Heart left ventricle (tissue), 16 donors: ENCODE data around the gene CIAO3. TPM values are rescaled to one million over a fixed set of nuclear protein-coding genes. Genes with fewer than 3 reads are reported as not detected.
"Not testable (repeated sequence)": the region's sequence is repeated elsewhere in the genome, so short reads cannot be mapped to it uniquely, and the experiment has no call there.

Source experiments
- ATAC-seq, 4 donors: fragments of 200-7000 bp; cut with Tn5 transposase; one replicate each; pipeline ENCODE4 v1.9.1; 2020 to 2022; ENCODE audit warnings: moderate library complexity in 4 of 4, mild to moderate bottlenecking in 3 of 4, moderate number of reproducible peaks in 1 of 4
- DNase-seq, 5 donors: peaks; one replicate each; pipeline ENCODE4 v3.0.0-alpha.2; 2020
- H3K27ac ChIP-seq, 12 donors: fragments of 200-600 bp; sonication (generic) in 4 of 12; one replicate each; pipeline versions ENCODE4 v1.5.0 to v1.8.0; 2016 to 2022; ENCODE audit warnings: mild to moderate bottlenecking in 2 of 12
- H3K27me3 ChIP-seq, 9 donors: fragments of 200-600 bp; sonication (generic) in 2 of 9; one replicate each; pipeline versions ENCODE4 v1.5.1 to v1.8.0; 2016 to 2022; ENCODE audit warnings: mild to moderate bottlenecking in 3 of 9
- H3K36me3 ChIP-seq, 9 donors: fragments of 200-600 bp; sonication (generic) in 2 of 9; one replicate each; pipeline versions ENCODE4 v1.5.0 to v1.8.0; 2018 to 2022; ENCODE audit warnings: mild to moderate bottlenecking in 2 of 9
- H3K4me1 ChIP-seq, 12 donors: fragments of 200-600 bp; sonication (generic) in 4 of 12; one replicate each; pipeline versions ENCODE4 v1.5.0 to v1.8.0; 2016 to 2022; ENCODE audit warnings: mild to moderate bottlenecking in 3 of 12
- H3K4me3 ChIP-seq, 12 donors: fragments of 200-600 bp; sonication (generic) in 4 of 12; one replicate each; pipeline versions ENCODE4 v1.5.0 to v1.8.0; 2017 to 2022; ENCODE audit warnings: mild to moderate bottlenecking in 9 of 12, moderate library complexity in 4 of 12
- H3K9me3 ChIP-seq, 12 donors: fragments of 200-600 bp; sonication (generic) in 4 of 12; one replicate each; pipeline versions ENCODE4 v1.5.0 to v1.8.0; 2016 to 2022; ENCODE audit warnings: mild to moderate bottlenecking in 1 of 12
- POLR2A ChIP-seq, 2 donors: fragments of 450-650 bp; IDR thresholded peaks; one replicate each; pipeline ENCODE4 v1.6.1; 2017; ENCODE audit warnings: antibody characterized with exemption in 2 of 2, mild to moderate bottlenecking in 2 of 2, moderate library complexity in 2 of 2
- WGBS, 4 donors: extraction: QIAGEN DNeasy Blood & Tissue Kit in 2 of 4; methylation state at CpG; one replicate each; pipeline versions ENCODE4 v1.1.5 to v1.1.7; 2013 to 2018; 5-methylcytosine and 5-hydroxymethylcytosine counted together
- intact Hi-C, 10 donors: fragments of 100-400 bp; cut with DNase I; formaldehyde crosslinking; loops; one replicate each; pipeline versions ENCODE4 v1.11.1 to v1.14.2; 2022
- polyA plus RNA-seq, 2 donors: library from polyadenylated mRNA; stranded (reverse); fragments of 200-250 nt; gene quantifications; one replicate each; pipeline ENCODE4 v1.2.3, GENCODE V29; 2013
- total RNA-seq, 9 donors: library from RNA; depleted of rRNA in 2 of 9; stranded (reverse); fragments of >200 nt in 2 of 9; fragmentation: NEBNext Ultra II Directional in 3 of 9; extraction: Animal tissue kit (Norgen Biotek cat#: 25700) in 3 of 9; gene quantifications; one replicate each; pipeline versions ENCODE4 v1.1.0 to v1.2.4, GENCODE V29; 2016 to 2023
- TF ChIP-seq, protein P1 (sequence below), 12 donors: fragments of 200-600 bp; sonication (generic) in 4 of 12; IDR thresholded peaks; one replicate each; pipeline versions ENCODE4 v1.5.0 to v1.8.0; 2018 to 2022; ENCODE audit warnings: antibody characterized with exemption in 12 of 12, mild to moderate bottlenecking in 5 of 12
- donor health status: ischemic (EF 13 %, LVEDD 7.1; RV severe dilation, severe dysfunction).
- donor health status: healthy with polysubstance abuse.
- donor health status: DM: no; HTN: yes; CAD: no.
- donor health status: DM: no; HTN: no; CAD: no.
- donor health status: ischemic (EF 25% LVEDD 6.9; RV normal size, moderate dysfunction).
- donor health status: ischemic (EF 25% LVEDD 5.7; RV mildly dilated, moderate dysfunction).
- donor health status: healthy.
- donor health status: DM: yes; HTN: yes; CAD: no.
- donor health status: ischemic (EF 35%, LVEDD 5.7; RV mildly dilated, moderate dysfunction).
- donor health status: nonischemic (EF 11% LVEDD 7.7; RV severe dilation, severe dysfunction).
- donor health status: DM: yes; HTN: yes; CAD: no.
- donor health status: PGD.
- donor health status: ischemic (EF 29% LVEDD 5.4; RV normal size, mild dysfunction).
- donor health status: nonischemic (EF 23%, LVEDD 6.1; RV moderate dilation, normal function).

CIAO3 gene
- total and polyA plus RNA-seq, 11 donors: 21.4 to 41.5 (median 28.2) TPM

DNA sequence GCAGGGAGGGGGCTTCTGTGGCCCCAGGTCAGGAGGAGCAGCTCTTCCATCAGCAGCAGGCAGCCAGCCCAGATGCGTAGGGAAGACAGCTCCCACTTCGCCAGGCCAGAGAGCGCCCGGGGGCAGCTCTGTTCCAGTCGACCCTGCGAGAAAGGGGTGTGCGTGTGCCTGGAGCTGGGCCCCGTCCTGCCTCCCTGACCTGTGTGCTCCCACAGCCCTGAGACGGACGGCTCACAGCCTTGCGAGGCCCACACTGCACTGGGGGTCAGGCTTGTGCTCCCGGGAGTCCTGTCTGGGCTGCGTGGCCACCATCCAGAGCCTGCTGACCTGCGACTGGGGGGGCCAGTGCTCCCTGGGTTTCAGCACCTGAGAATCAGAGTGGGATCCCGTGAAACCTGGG is 19.3 kb upstream of the CIAO3 start:
- intact Hi-C loops: no loop called here
- WGBS, 4 donors: 62 to 80% (median 68%) methylated on average over 9 to 15 of the region's 15 CpGs
- ATAC-seq (no peak), DNase-seq (no peak)
- Histone ChIP-seq H3K36me3 (no peaks in the 10 kb centered on the region), H3K27ac (no peak overlapping the region), H3K27me3 (peaks cover 0 to 15% (median 0%) of the 10 kb centered on the region in 9 donors), H3K4me3 (no peak overlapping the region), H3K4me1 (peaks cover 0 to 6% (median 0%) of the 10 kb centered on the region in 12 donors), H3K9me3 (no peaks in the 10 kb centered on the region)
- TF ChIP-seq, protein P1, sequence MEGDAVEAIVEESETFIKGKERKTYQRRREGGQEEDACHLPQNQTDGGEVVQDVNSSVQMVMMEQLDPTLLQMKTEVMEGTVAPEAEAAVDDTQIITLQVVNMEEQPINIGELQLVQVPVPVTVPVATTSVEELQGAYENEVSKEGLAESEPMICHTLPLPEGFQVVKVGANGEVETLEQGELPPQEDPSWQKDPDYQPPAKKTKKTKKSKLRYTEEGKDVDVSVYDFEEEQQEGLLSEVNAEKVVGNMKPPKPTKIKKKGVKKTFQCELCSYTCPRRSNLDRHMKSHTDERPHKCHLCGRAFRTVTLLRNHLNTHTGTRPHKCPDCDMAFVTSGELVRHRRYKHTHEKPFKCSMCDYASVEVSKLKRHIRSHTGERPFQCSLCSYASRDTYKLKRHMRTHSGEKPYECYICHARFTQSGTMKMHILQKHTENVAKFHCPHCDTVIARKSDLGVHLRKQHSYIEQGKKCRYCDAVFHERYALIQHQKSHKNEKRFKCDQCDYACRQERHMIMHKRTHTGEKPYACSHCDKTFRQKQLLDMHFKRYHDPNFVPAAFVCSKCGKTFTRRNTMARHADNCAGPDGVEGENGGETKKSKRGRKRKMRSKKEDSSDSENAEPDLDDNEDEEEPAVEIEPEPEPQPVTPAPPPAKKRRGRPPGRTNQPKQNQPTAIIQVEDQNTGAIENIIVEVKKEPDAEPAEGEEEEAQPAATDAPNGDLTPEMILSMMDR (IDR thresholded peaks at IDR 0.05): no peak
- TF ChIP-seq POLR2A (IDR thresholded peaks at IDR 0.05): no peak

DNA sequence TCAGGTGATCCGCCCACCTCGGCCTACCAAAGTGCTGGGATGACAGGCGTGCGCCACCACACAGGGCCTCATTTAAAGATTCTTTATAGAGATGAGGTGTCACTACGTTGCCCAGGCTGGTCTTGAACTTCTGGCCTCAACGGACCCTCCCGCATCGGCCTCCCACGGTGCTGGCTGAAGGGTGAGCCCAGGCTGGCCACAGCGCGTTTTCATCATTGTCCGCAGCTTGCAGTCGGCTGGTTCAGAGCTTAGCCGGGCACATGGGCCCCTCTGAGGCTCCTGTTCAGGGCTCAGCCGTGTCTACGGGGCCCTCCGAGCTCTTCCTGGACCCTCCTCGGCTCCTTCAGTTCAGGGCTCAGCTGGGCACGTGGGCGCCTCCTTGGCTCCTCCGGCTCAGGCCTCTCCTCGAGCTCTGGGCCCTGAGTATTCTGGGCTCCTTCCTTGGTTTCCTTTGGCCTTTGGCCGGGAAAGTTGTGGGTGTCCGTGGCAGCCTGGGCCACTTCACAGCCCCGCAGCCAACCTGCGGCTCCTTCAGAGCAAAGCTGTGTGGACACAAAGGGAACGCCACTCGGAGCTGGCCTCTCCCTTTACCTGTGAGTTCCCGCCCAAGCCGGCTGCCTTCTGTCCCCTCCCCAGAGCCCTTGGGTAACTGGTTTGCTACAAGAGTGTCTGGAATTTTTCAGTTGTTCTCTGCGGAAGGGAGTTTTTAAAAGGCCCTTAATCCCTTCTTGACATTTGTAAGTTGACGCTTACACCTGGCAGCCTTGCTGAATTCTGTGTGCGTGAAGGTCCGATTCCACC is 18.5 kb upstream of the CIAO3 start:
- DNase-seq: peak in 1 of 5 donors; percentile 5
- intact Hi-C loops: no loop called here
- H3K9me3 ChIP-seq: no peaks in the 10 kb centered on the region
- no peak for ATAC-seq
- H3K27ac ChIP-seq: no peak overlapping the region
- H3K27me3 ChIP-seq: peaks cover 0 to 15% (median 0%) of the 10 kb centered on the region in 9 donors
- H3K36me3 ChIP-seq: no peaks in the 10 kb centered on the region
- 80 to 87% (median 84%) methylated on average over 34 of the region's 34 CpGs for WGBS, 4 donors
- no peak for TF ChIP-seq POLR2A (IDR thresholded peaks at IDR 0.05)
- TF ChIP-seq, protein P1 (IDR thresholded peaks at IDR 0.05): no peak
- H3K4me1 ChIP-seq: peaks cover 0 to 12% (median 0%) of the 10 kb centered on the region in 12 donors
- no peak overlapping the region for H3K4me3 ChIP-seq

DNA sequence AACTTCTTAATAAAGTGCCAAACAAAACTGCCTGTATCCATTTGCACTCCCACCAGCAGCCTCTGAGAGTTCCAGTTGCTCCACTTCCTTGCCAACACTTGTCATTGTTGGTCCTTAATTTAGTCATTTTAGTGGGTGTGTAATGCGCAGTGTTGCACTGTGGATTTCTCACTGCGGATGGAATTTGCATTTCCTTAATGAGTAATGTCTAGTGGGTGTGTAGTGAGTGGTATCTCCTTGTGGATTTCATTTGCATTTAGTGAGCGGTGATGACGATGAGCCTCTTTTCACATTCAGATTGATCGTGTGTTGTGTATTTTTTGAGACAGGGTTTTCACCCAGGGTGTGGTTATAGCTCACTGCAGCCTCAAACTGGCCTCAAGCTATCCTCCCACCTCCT is 15.6 kb upstream of the CIAO3 start:
- H3K36me3 ChIP-seq: no peaks in the 10 kb centered on the region
- ATAC-seq: no peak
- 90 to 93% (median 91%) methylated on average over 5 of the region's 5 CpGs for WGBS, 4 donors
- intact Hi-C loops: no loop called here
- H3K27me3 ChIP-seq: peaks cover 0 to 13% (median 0%) of the 10 kb centered on the region in 9 donors
- H3K4me1 ChIP-seq: peaks cover 0 to 16% (median 0%) of the 10 kb centered on the region in 12 donors
- no peak overlapping the region for H3K4me3 ChIP-seq
- TF ChIP-seq POLR2A (IDR thresholded peaks at IDR 0.05): no peak
- TF ChIP-seq, protein P1 (IDR thresholded peaks at IDR 0.05): no peak
- DNase-seq: no peak
- no peak overlapping the region for H3K27ac ChIP-seq
- no peaks in the 10 kb centered on the region for H3K9me3 ChIP-seq

DNA sequence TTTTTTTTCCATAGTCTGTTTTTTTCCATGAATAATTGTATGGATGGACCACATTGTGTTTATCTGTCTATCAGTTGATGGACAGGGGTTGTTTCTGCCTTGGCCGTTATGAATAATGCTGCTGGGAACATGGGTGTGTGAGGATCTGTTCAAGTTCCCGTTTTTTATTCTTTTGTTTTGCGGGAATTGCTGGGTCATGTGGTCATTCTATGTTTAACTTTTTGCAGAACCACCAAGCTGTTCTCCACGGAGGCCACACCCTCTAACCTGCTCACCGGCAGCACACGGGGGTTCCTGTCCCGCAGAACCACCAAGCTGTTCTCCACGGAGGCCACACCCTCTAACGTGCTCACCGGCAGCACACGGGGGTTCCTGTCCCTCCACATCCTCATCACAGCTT is 13.9 kb upstream of the CIAO3 start:
- 59 to 68% (median 61%) methylated on average over 11 of the region's 11 CpGs for WGBS, 4 donors
- no peaks in the 10 kb centered on the region for H3K9me3 ChIP-seq
- ATAC-seq (peak in 2 of 4 donors; percentile 17 to 59), DNase-seq (peak in 1 of 5 donors; percentile 4)
- H3K4me3 ChIP-seq: no peak overlapping the region
- H3K36me3 ChIP-seq: no peaks in the 10 kb centered on the region
- H3K27me3 ChIP-seq: peaks cover 0 to 13% (median 0%) of the 10 kb centered on the region in 9 donors
- H3K4me1 ChIP-seq: peaks cover 0 to 16% (median 0%) of the 10 kb centered on the region in 12 donors
- H3K27ac ChIP-seq: peak overlapping the region in 1 of 12 donors; percentile 49
- no peak for TF ChIP-seq POLR2A (IDR thresholded peaks at IDR 0.05)
- TF ChIP-seq, protein P1 (IDR thresholded peaks at IDR 0.05): no peak
- intact Hi-C loops: no loop called here

DNA sequence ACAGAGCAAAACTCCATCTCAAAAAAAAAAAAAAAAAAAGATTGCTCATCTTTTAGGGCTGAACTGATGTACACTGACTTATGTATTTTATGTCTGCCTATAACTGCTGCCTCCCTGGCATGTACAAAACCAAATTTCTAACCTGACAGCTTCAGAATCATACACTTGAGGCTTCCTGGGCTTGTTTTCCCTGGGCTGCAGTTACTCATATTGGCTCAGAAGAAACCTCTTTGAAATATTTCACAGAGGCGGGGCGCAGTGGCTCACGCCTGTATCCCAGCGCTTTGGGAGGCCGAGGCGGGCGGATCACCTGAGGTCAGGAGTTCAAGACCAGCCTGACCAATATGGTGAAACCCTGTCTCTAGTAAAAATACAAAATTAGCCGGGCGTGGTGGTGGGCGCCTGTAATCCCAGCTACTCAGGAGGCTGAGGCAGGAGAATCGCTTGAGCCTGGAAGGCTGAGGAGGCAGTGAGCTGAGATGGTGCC is 13.4 kb upstream of the CIAO3 start:
- H3K4me3 ChIP-seq, H3K36me3 ChIP-seq, DNase-seq, H3K9me3 ChIP-seq, intact Hi-C loops, ATAC-seq: not testable (repeated sequence)
- H3K27me3 ChIP-seq: peaks cover 0 to 13% (median 0%) of the 10 kb centered on the region in 9 donors
- H3K27ac ChIP-seq: peak overlapping the region in 1 of 12 donors; percentile 49
- H3K4me1 ChIP-seq: peaks cover 0 to 16% (median 0%) of the 10 kb centered on the region in 12 donors
- WGBS, 4 donors: 84 to 91% (median 90%) methylated on average over 11 of the region's 11 CpGs
